Ascending aorta (tissue), 2 donors: ENCODE data around the gene DOCK9. TPM values are rescaled to one million over a fixed set of nuclear protein-coding genes. Genes with fewer than 3 reads are reported as not detected.

Experiments used
- DNase-seq, 2 donors: peaks; one replicate each; pipeline ENCODE4 v3.0.0-alpha.2; 2019; ENCODE audit warnings: low spot score in 2 of 2
- H3K27ac ChIP-seq, 2 donors: fragments of 200-600 bp; sonication (generic); one replicate each; pipeline ENCODE4 v1.5.1; 2016 to 2017; ENCODE audit warnings: mild to moderate bottlenecking in 1 of 2
- H3K27me3 ChIP-seq: fragments of 200-600 bp; sonication (generic); one replicate; pipeline ENCODE4 v1.5.1; 2017
- H3K36me3 ChIP-seq, 2 donors: fragments of 200-600 bp; sonication (generic); one replicate each; pipeline ENCODE4 v1.5.1; 2016
- H3K4me1 ChIP-seq, 2 donors: fragments of 200-600 bp; sonication (generic); one replicate each; pipeline ENCODE4 v1.5.1; 2016 to 2017; ENCODE audit warnings: mild to moderate bottlenecking in 1 of 2
- H3K4me3 ChIP-seq, 2 donors: fragments of 200-600 bp; sonication (generic); one replicate each; pipeline ENCODE4 v1.5.1; 2016 to 2017; ENCODE audit warnings: mild to moderate bottlenecking in 1 of 2
- H3K9me3 ChIP-seq, 2 donors: fragments of 200-600 bp; sonication (generic); one replicate each; pipeline ENCODE4 v1.5.1; 2016
- CTCF ChIP-seq, 3 experiments: fragments of 200-600 bp in 2 of 3; fragments of 450-650 bp in 1 of 3; sonication (generic) in 2 of 3; IDR thresholded peaks; one replicate each; pipeline ENCODE4 v1.5.1; 2016 to 2019; ENCODE audit warnings: antibody characterized with exemption in 3 of 3, mild to moderate bottlenecking in 1 of 3, moderate library complexity in 1 of 3
- intact Hi-C: fragments of 100-400 bp; cut with DNase I; formaldehyde crosslinking; loops from one replicate; pipeline ENCODE4 v1.15.1; 2023
- total RNA-seq: library from RNA; depleted of rRNA; stranded (reverse); fragments of >200 nt; gene quantifications from one replicate; pipeline ENCODE4 v1.1.0, GENCODE V29; 2016

The DOCK9 gene
- total RNA-seq, 1 donor from 2014 or later: 88.2 TPM

GRCh38 chr13:98909016-98909415 lies 68.8 kb downstream of the DOCK9 start:
- Histone ChIP-seq H3K4me1 (peaks cover 0 to 8% of the 10 kb centered on the region in 2 donors), H3K9me3 (no peaks in the 10 kb centered on the region), H3K4me3 (no peak overlapping the region), H3K27ac (peak overlapping the region in 1 of 2 donors; percentile 24), H3K36me3 (peaks cover 0 to 1% of the 10 kb centered on the region in 2 donors), H3K27me3 (no peaks in the 10 kb centered on the region)
- intact Hi-C loops: no loop called here
- no peak for DNase-seq
- no peak for TF ChIP-seq CTCF (IDR thresholded peaks at IDR 0.05)

GRCh38 chr13:98906746-98907502 lies 70.9 kb downstream of the DOCK9 start:
- DNase-seq: no peak
- Histone ChIP-seq H3K4me1 (peaks cover 0 to 8% of the 10 kb centered on the region in 2 donors), H3K27ac (no peak overlapping the region), H3K4me3 (no peak overlapping the region), H3K9me3 (no peaks in the 10 kb centered on the region), H3K27me3 (no peaks in the 10 kb centered on the region), H3K36me3 (peaks cover 6 to 10% of the 10 kb centered on the region in 2 donors)
- intact Hi-C loops: no loop called here
- TF ChIP-seq CTCF (IDR thresholded peaks at IDR 0.05): no peak

GRCh38 chr13:98905199-98905598 lies 72.7 kb downstream of the DOCK9 start:
- H3K4me1 ChIP-seq: peaks cover 0 to 5% of the 10 kb centered on the region in 2 donors
- H3K27me3 ChIP-seq: no peaks in the 10 kb centered on the region
- H3K36me3 ChIP-seq: peaks cover 10 to 24% of the 10 kb centered on the region in 2 donors
- intact Hi-C loops: no loop called here
- no peak for DNase-seq
- no peak overlapping the region for H3K27ac ChIP-seq
- no peaks in the 10 kb centered on the region for H3K9me3 ChIP-seq
- no peak overlapping the region for H3K4me3 ChIP-seq
- no peak for TF ChIP-seq CTCF (IDR thresholded peaks at IDR 0.05)

GRCh38 chr13:98900442-98900841 lies 77.4 kb downstream of the DOCK9 start:
- intact Hi-C loops: no loop called here
- Histone ChIP-seq H3K9me3 (no peaks in the 10 kb centered on the region), H3K36me3 (peaks cover 10 to 41% of the 10 kb centered on the region in 2 donors), H3K27ac (no peak overlapping the region), H3K4me3 (no peak overlapping the region), H3K4me1 (no peaks in the 10 kb centered on the region), H3K27me3 (no peaks in the 10 kb centered on the region)
- TF ChIP-seq CTCF (IDR thresholded peaks at IDR 0.05): no peak
- no peak for DNase-seq

- H3K27me3 ChIP-seq: no peaks in the 10 kb centered on the region
- H3K27ac ChIP-seq: no peak overlapping the region
- no peak overlapping the region for H3K4me3 ChIP-seq
- intact Hi-C loops: no loop called here
- H3K9me3 ChIP-seq: no peaks in the 10 kb centered on the region
- H3K4me1 ChIP-seq: no peaks in the 10 kb centered on the region
- no peak for TF ChIP-seq CTCF (IDR thresholded peaks at IDR 0.05)
- no peak for DNase-seq
- peaks cover 8 to 43% of the 10 kb centered on the region in 2 donors for H3K36me3 ChIP-seq
These were observed 80.2 kb downstream of the DOCK9 start for GRCh38 chr13:98897706-98898105.

- intact Hi-C loops: no loop called here
- Histone ChIP-seq H3K9me3 (no peaks in the 10 kb centered on the region), H3K27me3 (no peaks in the 10 kb centered on the region), H3K36me3 (peaks cover 4 to 34% of the 10 kb centered on the region in 2 donors), H3K27ac (no peak overlapping the region), H3K4me1 (no peaks in the 10 kb centered on the region), H3K4me3 (no peak overlapping the region)
- DNase-seq: no peak
- TF ChIP-seq CTCF (IDR thresholded peaks at IDR 0.05): no peak
These were observed 81.1 kb downstream of the DOCK9 start for GRCh38 chr13:98896868-98897144.
